HG03103 (cell line): Measurements from ENCODE around the gene LNPK.
"Not testable (repeated sequence)": the region's sequence is repeated elsewhere in the genome, so short reads cannot be mapped to it uniquely, and the experiment has no call there.

Experiments
- ATAC-seq: cut with Tn5 transposase; IDR thresholded peaks from one replicate; pipeline ENCODE4 v1.9.1; 2021; ENCODE audit warnings: low read depth; ENCODE audit not compliant: unreplicated experiment

LNPK gene

GRCh38 chr2:175976391-175977157 is 25.5 kb downstream of the LNPK start:
- ATAC-seq: no peak

GRCh38 chr2:175973373-175973772 is 28.7 kb downstream of the LNPK start:
- ATAC-seq: no peak

GRCh38 chr2:175966839-175967238 is 35.2 kb downstream of the LNPK start:
- no peak for ATAC-seq

- ATAC-seq: no peak
Observed at GRCh38 chr2:175965773-175966172, 36.3 kb downstream of the LNPK start.

GRCh38 chr2:175964195-175964594 is 37.9 kb downstream of the LNPK start:
- ATAC-seq: no peak

- ATAC-seq: not testable (repeated sequence)
Observed at GRCh38 chr2:175963171-175963570, 38.9 kb downstream of the LNPK start.

GRCh38 chr2:175957845-175958244 is 44.2 kb downstream of the LNPK start:
- no peak for ATAC-seq

GRCh38 chr2:175955136-175955535 is 46.9 kb downstream of the LNPK start:
- no peak for ATAC-seq

- no peak for ATAC-seq
Observed at GRCh38 chr2:175950512-175950911, 51.6 kb downstream of the LNPK start.

- ATAC-seq: no peak
Observed at GRCh38 chr2:175948191-175948590, 53.9 kb downstream of the LNPK start.

- no peak for ATAC-seq
Observed at GRCh38 chr2:175947073-175947472, 55.0 kb downstream of the LNPK start.

- ATAC-seq: no peak
Observed at GRCh38 chr2:175941699-175942098, 60.4 kb downstream of the LNPK start.

GRCh38 chr2:175937216-175937615 is 64.9 kb downstream of the LNPK start:
- no peak for ATAC-seq

GRCh38 chr2:175935289-175936181 is 66.5 kb downstream of the LNPK start:
- ATAC-seq: no peak

GRCh38 chr2:175932675-175933074 is 69.4 kb downstream of the LNPK start:
- ATAC-seq: no peak

GRCh38 chr2:175931805-175932204 is 70.3 kb downstream of the LNPK start:
- ATAC-seq: no peak

GRCh38 chr2:175930504-175930903 is 71.6 kb downstream of the LNPK start:
- no peak for ATAC-seq

GRCh38 chr2:175929850-175930249 is 72.2 kb downstream of the LNPK start:
- ATAC-seq: no peak

GRCh38 chr2:175926272-175926671 is 75.8 kb downstream of the LNPK start:
- no peak for ATAC-seq

- no peak for ATAC-seq
Observed at GRCh38 chr2:175922160-175922559, 79.9 kb downstream of the LNPK start.

- ATAC-seq: no peak
Observed at GRCh38 chr2:175918935-175919334, 83.1 kb downstream of the LNPK start.

- no peak for ATAC-seq
Observed at GRCh38 chr2:175914846-175915245, 87.2 kb downstream of the LNPK start.
